SW480 (cell line): Measurements from ENCODE around the gene TMCC3.

Experiments
- DNase-seq: peaks from one replicate; pipeline ENCODE4 v3.0.0-alpha.2; 2016; ENCODE audit warnings: low spot score

The TMCC3 gene

GRCh38 chr12:94531196-94531720, 119.1 kb downstream of the TMCC3 start:
- DNase-seq = no peak

DNA sequence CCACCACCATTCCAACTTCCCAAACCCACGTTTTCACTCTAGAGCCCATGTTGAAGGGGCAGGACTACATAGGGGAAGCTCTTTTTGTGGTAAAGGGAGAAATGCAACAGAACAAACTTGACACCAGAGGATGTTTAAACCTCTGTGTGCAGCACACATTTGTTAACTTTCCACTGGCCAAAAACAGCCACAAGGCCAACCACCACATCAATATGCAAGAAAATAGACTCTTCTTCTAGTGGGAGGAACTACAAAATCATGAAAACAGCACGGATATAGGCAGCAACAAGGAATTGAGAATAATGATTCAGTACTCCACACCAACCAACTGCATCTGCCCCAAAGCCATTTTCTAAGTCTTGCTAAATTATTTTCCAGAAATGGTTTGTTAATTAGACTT, 124.4 kb downstream of the TMCC3 start:
- DNase-seq = no peak
